HG02571 (cell line): ENCODE results near the gene CCDC183.
A peak's percentile ranks its signal among the peaks of the same experiment; 100 is the strongest.
"Not testable (repeated sequence)": the region's sequence is repeated elsewhere in the genome, so short reads cannot be mapped to it uniquely, and the experiment has no call there.

ENCODE experiments used
- ATAC-seq: cut with Tn5 transposase; IDR thresholded peaks from one replicate; pipeline ENCODE4 v1.9.1; 2021; ENCODE audit warnings: mild to moderate bottlenecking, moderate library complexity; ENCODE audit not compliant: unreplicated experiment

Gene CCDC183

GRCh38 chr9:136799079-136799853 is 3.1 kb downstream of the CCDC183 start:
- ATAC-seq = no peak

DNA sequence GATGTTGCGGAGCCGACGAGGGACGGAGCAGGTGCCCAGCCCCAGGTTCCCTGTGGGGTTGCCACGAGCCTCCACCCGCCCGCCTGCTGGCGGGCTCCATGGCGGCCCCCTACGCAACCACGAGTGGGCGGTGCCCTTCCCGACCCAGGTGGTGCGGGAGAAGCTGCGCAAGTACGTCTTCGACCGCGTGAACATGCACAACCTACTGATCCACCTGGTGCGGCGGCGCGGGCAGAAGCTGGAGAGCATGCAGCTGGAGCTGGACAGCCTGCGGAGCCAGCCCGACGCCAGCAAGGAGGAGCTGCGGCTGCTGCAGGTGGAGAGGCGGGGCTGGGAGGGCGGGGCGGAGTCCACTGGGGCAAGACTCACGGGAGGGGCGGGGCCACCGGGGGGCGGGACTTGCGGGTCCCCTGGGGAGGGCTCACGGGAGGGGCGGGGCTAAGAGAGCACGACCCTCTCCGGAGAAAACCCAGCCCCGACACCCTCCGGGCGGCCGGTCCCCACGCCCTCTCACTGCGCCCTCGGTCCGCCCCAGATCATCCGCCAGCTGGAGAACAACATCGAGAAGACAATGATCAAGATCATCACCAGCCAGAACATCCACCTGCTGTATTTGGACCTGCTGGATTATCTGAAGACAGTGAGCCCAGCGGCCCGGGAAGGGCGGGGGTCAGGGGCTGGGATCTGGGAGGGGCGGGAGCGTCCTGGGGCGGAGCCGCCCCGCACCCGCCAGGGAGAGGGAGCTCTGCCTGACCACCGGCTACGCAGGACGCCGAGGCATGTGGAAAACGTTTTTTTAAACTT is 3.9 kb downstream of the CCDC183 start:
- ATAC-seq = no peak

DNA sequence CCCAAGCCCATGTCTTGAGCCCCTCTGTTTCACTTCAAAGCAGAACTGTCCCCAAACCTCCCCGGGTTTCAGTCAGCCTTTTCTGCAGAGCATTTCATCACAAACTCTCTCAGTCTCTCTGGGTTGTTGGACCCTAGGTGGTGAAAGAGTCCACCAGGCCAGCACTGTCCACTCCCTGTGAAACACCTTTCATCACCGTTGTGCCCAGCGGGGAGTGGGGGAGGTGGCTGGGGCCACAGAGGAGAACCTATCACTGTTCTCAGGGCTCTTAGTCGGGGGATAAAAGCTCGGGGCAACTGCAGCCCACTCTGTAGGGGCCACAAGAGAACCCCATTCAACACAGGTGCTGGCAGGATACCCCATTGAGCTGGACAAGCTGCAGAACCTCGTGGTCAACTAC is 6.2 kb downstream of the CCDC183 start:
- no peak for ATAC-seq

- not testable (repeated sequence) for ATAC-seq
These were observed 6.9 kb downstream of the CCDC183 start for GRCh38 chr9:136803009-136803550.

GRCh38 chr9:136803551-136804508 is 7.7 kb downstream of the CCDC183 start:
- ATAC-seq = no peak

DNA sequence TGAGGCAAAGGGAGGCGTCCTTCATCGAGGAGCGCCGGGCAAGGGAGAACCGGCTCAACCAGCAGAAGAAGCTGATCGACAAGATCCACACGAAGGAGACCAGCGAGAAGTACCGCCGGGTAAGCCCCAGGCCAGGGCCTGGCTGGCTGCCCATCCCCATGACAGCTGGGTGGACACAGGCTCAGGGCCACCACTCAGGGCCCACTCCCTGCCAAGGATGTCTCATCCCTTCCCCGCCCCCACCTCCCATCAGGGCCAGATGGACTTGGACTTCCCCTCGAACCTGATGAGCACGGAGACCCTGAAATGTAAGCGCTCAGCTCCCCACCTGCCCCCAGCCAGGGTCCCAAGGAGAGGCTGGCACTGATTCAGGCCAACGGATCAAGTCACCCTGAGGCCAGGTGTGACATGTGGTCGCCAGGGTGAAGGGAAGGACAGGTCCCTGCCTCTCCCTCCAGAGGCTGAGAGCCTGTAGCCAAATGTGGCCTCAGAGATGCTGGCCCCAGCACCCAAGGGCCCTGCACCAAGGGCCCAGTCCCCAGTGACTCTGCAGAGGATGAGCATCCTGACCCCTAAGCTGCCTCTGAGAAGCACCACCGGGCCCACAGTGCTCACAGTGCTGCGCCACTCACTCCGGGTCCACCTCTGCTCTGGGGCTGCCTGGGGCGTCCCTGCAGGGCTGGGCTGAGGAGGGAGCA is 8.5 kb downstream of the CCDC183 start:
- no peak for ATAC-seq

DNA sequence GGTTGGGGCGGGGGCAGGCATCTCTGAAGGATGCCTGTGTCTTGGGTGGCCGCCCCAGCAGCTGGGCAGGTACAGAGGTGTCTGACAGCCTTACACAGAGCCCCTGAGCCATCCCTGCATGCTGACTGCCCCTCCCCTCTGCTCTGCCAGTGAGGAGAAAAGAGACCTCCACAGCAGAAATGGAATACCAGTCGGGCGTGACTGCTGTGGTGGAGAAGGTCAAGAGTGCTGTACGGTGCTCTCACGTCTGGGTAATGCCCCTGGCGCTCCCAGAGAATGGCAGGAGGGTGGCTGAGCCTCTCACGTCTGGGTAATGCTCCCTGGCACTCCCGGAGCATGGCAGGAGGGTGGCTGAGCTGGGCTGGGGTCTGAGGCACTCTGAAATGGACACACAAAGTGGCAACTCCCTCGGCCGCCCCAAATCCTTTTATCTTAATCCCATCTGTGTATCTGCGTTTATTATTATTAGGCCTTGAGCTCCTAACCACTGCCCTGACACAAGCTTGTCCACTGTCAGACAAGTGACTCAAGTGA is 9.1 kb downstream of the CCDC183 start:
- no peak for ATAC-seq

DNA sequence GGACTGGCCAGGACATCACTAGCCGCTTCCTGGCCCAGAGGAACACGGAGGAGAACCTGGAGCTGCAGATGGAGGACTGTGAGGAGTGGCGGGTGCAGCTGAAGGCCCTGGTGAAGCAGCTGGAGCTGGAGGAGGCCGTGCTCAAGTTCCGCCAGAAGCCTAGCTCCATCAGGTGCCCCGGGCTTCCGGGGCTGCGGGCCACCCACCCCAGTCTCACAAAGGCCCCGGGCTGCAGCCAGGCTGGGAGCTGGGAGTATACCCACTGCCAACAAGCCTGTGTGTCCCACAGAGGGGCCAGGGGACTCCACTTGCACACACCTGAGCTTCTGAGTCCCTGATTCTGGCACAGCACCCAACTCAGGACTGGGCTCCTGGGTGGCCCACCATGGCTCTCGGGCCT is 9.9 kb downstream of the CCDC183 start:
- no peak for ATAC-seq

DNA sequence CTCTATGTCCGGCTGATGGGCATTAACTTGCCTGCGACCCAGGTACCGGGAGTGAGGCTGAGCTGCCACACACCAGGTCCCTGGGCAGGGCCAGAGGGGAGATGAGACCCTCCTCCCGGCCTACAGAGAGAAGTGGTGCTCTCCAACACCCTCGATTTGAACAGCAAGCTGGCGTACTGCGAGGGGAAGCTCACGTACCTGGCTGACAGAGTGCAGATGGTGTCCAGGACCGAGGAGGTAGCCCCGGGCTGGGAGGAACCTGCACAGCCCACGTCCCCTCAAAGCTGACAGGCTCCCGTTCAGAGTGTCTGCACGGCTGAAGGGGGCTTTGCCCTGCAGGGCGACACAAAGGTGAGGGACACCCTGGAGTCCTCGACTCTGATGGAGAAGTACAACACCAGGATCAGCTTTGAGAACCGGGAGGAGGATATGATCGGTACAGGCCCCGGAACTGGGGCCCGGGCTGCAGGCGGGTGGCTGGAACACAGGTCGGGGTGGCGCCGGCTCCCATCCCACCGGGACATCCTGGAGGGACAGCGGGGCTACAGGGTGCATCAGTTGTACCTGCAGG is 10.6 kb downstream of the CCDC183 start:
- ATAC-seq = no peak

DNA sequence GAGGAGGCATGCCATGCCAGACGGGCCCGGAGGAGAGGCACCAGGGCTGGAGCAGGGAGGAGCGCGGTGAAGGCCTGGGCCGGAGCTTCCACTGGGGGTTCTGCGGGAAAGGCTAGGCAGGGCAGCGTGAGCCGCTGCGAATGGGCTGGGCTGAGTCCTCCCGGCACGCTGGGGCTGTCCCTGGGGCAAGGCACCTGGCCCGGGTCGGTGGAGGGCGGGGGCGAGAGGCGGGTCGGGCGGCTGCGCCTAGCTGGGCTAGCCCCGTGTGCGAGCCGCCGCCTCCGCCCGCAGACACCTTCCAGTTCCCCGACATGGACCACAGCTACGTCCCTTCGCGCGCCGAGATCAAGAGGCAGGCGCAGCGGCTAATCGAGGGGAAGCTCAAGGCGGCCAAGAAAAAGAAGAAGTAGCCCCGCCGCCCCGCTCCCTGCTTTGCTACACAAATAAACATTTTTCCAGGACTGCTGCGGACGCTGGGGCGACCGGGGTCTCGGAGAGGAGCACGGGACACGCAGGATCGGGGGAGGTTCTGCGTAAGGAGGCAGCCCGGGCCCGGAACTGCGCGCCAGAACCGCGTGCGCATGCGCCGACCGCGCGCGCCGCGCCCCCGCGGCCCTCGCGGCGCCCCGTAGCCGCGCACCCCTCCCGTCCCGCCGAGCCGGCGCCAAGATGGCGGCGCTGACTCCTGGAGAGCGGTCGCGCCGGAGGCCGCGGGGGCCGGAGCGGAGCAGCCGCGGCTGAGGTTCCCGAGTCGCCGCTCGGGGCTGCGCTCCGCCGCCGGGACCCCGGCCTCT is 11.3 kb downstream of the CCDC183 start, which contains the start of gene RABL6:
Gene RABL6, plus strand, starts transcription at position 668 of the 794 bp plus-strand sequence. CDS start 249 bp downstream, outside the sequence.
- ATAC-seq = peak; percentile 71

DNA sequence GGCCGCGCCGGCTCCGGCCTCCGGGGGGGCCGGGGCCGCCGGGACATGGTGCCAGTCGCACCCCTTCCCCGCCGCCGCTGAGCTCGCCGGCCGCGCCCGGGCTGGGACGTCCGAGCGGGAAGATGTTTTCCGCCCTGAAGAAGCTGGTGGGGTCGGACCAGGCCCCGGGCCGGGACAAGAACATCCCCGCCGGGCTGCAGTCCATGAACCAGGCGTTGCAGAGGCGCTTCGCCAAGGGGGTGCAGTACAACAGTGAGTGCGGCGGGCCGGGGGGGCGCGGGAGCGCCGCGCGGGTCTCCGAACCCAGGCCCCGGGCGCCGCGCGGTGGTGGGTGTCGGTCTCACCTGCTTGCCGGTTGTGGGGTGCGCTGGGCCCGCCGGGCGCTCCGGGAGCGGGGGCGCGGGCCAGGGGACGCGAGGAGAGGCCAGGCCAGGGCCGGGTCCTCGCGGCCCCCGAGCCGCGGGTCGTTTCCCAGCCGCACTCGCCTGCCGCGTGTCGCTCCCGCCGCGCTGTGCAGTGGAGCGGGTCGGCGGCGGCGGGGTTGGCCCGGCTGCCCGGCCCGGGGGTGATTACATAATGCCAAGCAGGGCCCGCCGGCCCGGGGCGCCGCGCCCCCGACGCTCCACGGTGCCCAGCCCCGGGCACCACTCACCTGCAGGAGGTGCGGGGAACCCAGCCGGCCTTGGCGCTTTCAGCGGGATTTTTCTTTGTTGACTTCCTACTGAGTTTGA is 12.1 kb downstream of the CCDC183 start:
- ATAC-seq = peak; percentile 29

DNA sequence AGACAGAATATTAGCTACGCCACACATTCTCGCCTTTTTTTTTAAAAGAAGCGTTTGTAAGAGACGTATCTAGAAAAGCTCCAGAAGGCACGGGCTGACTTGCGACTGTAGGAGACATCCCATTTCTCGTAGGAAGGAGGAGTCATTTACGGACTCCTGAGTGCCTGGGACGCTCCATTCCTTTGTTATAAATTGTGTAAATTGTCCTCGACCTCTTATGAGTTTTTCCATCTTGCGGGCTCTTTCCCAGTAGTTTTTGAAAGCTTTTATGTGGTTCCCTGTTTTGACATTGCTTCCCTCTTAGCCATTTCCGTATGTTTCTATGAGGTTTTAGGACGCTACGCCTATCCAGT is 12.6 kb downstream of the CCDC183 start:
- ATAC-seq = no peak

DNA sequence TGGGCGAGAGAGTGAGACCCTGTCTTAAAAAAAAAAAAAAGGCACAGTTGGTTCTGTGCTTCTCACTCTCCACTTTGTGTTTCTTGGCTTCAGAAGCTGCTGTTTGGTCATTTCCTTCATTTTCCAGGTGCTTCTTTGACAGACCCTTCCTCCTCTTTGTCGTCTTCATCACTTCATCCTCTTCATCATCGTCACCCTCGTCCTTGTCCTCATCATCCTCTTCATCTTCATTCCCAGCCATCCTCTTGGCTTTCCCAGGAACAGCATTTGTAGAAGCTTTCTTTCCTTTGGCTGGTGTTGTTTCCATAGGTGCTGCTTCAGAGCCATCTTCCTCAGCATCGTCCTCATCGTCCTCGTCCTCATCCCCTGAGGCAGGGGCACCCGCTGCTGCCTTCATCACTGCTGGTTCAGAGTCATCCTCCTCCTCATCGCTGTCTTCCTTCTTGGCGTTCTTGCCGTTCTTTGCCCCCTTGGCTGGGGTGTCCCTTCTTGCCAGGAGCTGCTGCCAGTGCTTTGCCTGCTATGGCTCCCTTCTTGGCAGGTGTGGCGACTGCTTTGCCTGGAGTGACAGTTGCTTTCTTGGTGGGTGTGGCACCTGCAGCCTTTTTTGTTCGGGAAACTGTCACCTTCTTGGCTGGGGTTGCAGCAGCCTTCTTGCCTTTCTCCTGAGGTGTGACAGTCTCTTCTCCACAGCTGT is 18.7 kb downstream of the CCDC183 start:
- no peak for ATAC-seq

DNA sequence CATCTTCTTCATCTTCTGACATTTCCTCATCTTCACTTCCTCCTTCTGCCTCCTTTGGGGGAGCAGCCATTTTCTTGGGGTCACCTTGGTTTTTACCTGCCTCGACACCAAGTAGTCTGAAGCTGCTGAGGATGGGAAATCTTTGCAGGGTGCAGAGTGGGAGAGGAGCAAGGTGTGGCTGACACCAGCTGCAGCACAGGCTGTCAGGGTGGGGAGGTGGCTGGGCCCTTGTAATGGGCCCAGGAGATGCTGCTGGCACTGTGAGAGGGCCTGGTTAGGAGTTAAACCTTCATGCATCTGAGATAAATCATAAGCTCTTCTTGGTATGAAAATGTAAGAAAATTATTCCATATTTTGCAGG is 19.3 kb downstream of the CCDC183 start:
- ATAC-seq = no peak

DNA sequence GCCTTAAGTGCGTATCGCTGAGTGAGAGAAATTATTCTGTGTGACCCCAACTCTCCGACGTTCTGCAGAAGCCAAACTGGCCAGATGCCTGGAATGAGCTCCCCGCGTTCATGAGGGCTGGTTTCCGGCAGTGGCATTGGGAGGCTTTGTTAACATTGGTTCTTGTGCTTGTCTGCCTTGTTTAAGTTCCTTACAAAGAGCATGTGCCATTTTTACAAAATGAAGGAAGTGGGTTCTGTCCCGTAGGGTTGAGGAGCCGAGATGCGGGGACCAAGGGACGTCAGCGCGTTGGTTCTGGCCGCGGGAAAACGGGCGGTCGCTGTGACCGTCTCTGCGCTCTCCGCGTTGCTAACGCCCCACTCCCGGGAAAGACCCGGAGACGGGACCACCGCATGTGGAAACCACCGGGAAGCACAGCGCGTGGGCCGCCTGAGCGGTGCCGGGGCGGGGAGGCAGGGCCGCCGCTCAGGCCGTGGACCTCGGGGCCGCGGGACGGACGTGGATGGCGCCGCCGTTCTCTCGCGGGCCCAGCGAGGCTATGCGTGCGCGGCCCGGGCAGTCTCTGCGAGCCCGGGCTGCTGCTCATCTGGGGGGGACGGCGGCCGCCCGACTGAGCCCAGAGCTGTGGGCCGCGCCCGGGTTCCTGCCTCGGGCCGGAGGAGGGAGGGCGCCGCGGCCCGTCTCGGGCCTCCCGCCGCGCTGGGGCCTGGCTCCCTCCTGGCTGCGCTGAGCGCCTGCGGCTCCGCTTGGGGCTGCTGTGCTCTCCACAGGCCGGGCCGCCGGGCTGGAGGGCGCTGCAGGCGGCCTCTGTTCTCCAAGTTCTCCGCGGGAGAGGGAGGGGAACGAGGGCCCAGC is 25.1 kb downstream of the CCDC183 start:
- ATAC-seq = no peak

- ATAC-seq = no peak
These were observed 25.8 kb downstream of the CCDC183 start for GRCh38 chr9:136821826-136822544.
